ENCODE data around the gene ACCS.
A peak's percentile ranks its signal among the peaks of the same experiment; 100 is the strongest.

ACCS gene, protein sequence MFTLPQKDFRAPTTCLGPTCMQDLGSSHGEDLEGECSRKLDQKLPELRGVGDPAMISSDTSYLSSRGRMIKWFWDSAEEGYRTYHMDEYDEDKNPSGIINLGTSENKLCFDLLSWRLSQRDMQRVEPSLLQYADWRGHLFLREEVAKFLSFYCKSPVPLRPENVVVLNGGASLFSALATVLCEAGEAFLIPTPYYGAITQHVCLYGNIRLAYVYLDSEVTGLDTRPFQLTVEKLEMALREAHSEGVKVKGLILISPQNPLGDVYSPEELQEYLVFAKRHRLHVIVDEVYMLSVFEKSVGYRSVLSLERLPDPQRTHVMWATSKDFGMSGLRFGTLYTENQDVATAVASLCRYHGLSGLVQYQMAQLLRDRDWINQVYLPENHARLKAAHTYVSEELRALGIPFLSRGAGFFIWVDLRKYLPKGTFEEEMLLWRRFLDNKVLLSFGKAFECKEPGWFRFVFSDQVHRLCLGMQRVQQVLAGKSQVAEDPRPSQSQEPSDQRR

GRCh38 chr11:44065841-44066731 is at the start of gene ACCS:
ACCS (plus strand) TSS chr11:44066270; CDS start chr11:44067628, 1,358 bp downstream.
- peak; percentile 87 to 94 for DNase-seq

DNA sequence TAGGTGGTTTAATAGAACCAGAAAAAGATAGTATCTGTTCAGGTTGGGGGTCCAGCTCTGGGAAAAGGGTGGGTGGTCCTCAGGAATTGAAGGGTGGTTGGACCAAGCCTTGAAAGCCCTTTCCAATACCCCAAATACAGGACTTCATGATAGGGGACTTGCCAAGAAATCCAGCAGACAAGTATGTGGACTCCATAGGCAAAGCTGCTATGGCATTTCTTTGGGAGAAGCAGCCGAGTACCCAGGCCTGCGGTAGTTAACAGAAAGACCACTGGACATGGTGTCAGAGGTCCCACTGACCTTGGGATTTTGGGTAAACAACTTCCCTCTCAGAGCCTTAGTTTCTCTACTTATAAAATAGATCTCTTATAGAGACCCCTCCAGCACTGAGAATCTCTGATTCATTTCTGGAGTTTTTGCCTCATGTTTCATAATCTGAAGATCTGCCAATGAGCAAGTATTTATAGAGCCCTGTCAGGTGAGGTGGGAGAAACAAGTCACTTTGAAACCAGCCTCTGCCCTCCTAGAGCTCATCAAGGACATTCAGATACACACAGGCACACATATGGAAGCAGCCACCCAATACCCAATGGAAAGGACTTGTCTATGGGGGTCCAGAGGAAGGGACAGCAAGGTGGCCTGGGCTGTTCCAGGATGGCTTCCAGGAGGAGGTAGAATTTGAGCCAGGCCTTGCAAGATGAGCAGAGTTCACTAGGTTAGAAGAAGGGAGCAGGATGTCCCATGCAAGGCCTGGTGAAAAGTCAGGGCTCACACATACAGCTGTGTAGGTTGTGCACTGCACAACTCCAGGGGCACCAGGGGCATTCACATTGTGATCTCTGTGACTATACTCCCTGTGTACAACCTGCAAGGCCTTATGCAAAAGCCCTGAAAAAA is 49.3 kb upstream of the ACCS start:
- DNase-seq, result no peak

DNA sequence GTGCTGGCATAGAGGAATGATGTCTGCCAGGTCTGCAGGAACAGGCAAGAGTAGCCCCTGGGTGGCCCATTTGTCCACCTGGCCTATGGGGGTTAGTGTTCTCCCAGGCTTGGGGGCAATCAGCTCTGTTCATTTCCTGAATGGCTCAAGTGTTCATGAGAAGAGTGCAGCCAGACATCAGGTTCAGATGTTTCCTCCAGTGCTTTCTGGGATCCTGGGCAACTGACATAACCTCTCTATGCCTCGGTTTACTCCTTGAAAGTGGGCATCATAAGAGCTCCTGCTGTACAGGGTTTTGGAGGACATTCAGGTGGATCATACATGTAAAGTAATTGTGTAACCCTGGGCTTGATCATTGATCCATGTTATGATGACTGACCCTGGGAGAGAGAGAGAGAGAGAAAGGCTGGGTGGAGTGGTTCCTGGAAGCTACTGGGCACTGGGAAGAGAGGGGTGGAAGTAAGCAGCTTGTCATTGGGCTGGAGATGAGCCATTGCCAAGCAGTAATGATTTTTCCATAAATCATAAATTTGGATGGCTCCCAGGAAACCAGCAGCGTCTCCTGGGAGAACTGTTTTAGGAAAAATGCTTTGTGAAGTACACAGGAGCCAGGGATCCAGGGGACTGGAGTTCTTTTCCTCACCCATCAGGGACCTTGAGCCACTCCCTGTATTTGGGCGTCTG is 48.5 kb upstream of the ACCS start:
- DNase-seq, result no peak

GRCh38 chr11:44018127-44018521 is 47.9 kb upstream of the ACCS start:
- no peak for DNase-seq

- no peak for DNase-seq
These were observed 47.2 kb upstream of the ACCS start for GRCh38 chr11:44018829-44019228.

DNA sequence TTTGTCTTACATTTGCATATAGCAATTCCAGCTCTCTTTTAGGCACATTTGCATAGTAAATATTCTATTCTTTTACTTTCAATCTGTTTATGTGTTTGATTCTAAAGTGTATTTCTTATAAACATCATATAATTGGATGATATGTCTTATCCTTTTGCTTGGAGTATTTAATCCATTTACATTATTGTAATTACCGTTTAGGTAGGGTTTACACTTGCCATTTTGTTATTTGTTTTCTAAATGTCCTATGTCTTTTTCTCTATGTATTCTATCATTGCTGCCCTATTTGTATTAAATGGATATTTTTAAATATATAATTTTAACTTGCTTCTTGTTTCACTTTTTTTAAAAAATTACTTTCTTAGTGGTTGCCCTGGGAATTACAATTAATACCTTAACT is 41.1 kb upstream of the ACCS start:
- DNase-seq, result no peak

DNA sequence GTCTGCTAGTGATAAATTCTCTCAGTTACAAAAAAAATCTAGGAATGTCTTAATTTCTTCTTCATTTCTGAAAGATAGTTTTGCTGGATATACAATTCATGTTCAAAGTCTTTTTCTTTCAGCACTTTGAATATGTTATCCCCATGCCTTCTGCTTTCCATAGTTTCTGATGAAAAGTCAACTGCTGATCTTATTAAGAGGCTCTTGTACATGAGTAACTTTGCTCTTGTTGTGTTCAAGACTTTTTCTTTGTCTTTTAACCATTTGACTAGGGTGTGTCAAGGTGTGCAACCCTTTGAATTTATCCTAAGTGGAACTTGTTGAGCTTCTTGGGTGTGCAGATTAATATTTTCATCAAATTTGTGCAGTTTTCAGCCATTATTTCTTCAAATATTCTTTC is 40.3 kb upstream of the ACCS start:
- no peak for DNase-seq

GRCh38 chr11:44028401-44028800 is 37.7 kb upstream of the ACCS start:
- DNase-seq, result no peak

GRCh38 chr11:44028816-44029506 is 37.1 kb upstream of the ACCS start:
- no peak for DNase-seq

GRCh38 chr11:44029507-44029845 is 36.6 kb upstream of the ACCS start:
- no peak for DNase-seq

DNA sequence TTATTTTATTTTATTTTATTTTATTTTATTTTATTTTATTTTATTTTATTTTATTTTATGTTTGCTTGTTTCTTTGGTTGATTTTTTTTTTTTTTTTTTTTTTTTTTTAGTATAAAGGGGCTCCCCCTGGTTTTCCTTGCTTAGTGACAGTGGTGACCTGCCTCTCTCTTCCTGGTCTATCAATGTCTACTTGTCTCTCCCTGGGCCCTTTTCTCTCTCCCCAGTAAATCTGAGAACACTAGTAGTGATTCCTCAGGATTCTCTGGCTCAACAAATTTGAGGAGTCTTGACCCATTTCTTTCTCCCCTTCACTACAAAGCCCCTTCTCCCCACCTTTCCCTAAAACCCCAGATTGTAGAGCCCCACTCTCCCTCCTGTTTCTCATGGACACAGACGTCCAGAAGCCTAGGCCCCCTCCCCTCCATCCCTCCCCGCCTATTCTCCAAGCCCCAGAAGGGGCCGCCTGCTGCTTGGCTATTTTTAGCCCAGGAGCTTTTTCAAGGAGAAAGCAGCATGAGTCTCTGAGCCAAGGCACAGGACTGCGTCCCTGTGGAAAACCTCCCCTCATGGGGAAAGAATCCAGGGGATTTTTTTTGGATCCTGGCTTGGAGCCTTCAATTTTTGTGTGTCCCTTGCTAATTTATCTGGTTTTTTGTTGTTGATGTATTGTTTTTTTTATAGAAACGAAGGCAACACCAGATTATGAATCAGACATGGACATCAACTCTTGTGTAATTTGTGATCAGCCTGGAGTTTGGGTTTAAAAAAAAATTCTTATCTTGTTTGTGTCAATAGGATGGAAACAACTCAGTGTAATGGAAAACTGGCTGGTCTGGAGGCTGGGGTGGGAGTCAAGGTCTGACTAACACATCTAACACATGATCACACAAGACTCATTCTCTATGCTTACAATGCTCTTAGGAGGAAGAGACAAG is 35.8 kb upstream of the ACCS start:
- no peak for DNase-seq

GRCh38 chr11:44030996-44031395 is 35.1 kb upstream of the ACCS start:
- no peak for DNase-seq

- no peak for DNase-seq
These were observed 34.5 kb upstream of the ACCS start for GRCh38 chr11:44031549-44031948.

DNA sequence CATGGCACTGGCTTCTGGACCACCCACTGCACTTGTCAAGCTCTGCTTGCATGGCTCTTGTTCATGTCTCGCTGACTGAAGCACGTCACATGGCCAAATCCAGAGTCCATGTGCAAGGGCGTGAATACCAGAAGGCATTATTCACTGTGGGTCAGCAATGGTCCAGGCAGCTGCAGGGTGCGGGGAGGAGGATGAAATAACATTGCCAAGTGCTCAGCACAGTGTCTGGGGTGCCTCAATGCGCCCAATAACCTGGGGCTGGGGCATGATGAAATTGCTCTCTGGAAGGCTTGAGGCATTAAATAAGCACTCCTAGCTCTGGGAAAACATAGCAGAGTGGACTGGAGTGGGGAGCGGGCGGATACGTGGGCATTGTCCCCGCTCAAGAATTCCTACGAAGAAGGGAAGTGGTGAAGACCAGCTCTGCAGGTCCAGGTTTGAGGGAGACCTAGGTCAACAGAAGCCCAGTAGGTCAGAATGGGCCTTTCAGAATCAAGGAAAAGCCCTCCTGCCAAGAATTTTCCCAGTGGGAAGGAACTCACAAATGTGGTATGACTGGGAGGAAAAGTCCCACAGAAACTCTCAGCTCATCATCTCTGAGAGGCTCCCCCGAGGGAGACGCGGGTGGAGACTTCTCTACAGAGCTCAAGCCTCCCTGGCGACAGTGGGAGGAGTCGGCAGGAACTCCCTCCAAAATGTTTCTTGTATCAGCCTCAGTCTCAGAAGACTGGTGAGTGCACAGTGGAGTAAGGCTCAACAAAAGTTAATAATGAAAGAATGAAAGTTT is 33.6 kb upstream of the ACCS start:
- no peak for DNase-seq

DNA sequence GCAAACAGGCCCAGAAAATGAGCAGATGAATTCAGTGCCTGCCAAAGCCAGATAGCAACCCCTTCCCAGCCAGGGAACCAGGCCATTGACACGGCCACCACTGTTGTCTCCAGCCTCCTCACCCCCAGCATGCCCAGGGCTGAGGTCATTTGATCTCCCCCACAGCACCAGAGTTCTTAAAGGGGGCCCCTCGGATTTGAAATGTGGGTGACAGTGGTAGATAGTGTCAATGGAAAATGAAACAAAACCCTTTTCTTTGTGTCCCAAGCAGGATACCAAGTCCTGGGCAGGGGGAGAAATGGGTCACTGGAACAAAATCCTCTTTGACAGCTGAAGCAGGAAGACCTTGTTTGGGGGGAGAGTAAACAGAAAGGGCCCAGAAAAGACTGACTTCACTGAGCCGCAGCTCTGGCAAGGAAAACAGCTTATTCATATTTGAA is 32.6 kb upstream of the ACCS start:
- no peak for DNase-seq

- no peak for DNase-seq
These were observed 32.2 kb upstream of the ACCS start for GRCh38 chr11:44033856-44034255.

GRCh38 chr11:44034639-44035038 is 31.4 kb upstream of the ACCS start:
- no peak for DNase-seq

DNA sequence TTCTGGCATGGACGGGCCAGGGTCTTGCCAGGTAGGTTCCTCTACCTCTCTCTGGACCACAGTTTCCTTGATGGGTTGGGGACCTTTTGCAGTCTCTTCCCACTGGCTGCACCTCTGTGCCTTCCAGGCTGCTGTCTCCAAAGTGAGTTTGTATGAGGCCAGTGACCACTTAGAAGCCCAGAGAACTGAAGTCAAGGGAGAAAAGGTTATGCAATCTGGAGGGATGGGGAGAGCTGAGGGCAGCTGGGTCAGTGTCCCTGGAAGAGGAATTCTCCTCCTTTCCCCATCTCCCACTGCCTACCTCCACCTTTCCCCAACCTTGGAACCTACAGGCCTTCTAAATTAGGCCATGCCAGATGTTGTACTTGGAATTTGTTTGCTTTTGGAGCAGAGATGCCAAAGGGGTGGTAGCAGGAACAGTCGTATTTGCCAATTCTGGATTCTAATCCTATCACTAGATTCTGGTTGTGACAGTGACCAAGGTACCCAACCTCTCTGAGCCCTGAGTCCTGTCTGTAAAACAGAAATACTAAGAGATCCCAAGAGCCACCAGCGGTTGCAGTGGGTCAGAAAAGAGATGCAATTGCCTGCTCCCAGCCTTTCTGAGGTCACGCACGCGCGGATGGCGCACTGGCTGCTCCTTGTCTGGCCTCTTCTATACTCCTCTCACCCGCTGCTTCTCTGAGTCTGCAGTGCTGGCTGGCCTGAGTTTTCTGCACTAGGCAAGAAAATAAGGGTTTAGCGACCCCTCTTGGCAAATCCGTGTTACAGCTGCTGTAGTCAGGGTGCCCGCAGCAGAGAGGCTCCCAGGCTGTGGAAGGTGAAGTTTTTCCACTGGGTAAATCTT is 29.0 kb upstream of the ACCS start:
- peak; percentile 49 to 62 for DNase-seq

DNA sequence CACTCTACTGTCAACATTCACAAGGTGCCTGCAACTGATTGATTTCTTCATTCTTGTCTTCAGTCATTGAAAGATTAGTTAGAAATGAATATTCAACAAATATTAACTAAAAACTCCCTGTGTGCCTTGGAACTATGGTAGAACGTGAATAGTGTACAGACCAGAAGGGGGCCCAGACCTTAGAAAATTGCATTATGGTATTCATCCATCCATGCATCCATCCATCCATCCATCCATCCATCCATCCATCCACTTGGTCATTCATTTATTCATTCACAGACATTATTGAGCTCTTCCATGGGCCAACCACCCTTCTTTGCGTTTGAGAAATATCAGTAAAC is 28.4 kb upstream of the ACCS start:
- DNase-seq, result no peak
